HUES6 (cell line): ENCODE data around the gene TH.

ENCODE experiments used
- H3K27ac ChIP-seq: 2 replicates; pipeline ENCODE4 v1.7.0; 2013; ENCODE audit warnings: low read depth, mild to moderate bottlenecking, low read length, inconsistent platforms
- H3K27me3 ChIP-seq: 2 replicates; pipeline ENCODE4 v1.6.1; 2013; ENCODE audit warnings: low read length; ENCODE audit not compliant: control insufficient read depth, insufficient read depth
- H3K36me3 ChIP-seq: 2 replicates; pipeline ENCODE4 v1.6.1; 2013; ENCODE audit warnings: low read length; ENCODE audit not compliant: control insufficient read depth, insufficient read depth
- H3K4me1 ChIP-seq: 2 replicates; pipeline ENCODE4 v1.6.1; 2013; ENCODE audit warnings: low read length; ENCODE audit not compliant: control insufficient read depth, insufficient read depth
- H3K4me3 ChIP-seq: 2 replicates; pipeline ENCODE4 v1.5.1; 2013; ENCODE audit warnings: low read depth, low read length
- H3K9ac ChIP-seq: one replicate; pipeline ENCODE4 v1.6.1; 2013; ENCODE audit warnings: mild to moderate bottlenecking, low read length
- H3K9me3 ChIP-seq: 2 replicates; pipeline ENCODE4 v1.6.1; 2013; ENCODE audit warnings: low read depth, low read length; ENCODE audit not compliant: control insufficient read depth, insufficient read depth

The TH gene

GRCh38 chr11:2193099-2193887 lies 21.7 kb upstream of the TH start:
- no peaks in the 10 kb centered on the region for H3K36me3 ChIP-seq
- H3K27ac ChIP-seq: no peak overlapping the region
- H3K4me1 ChIP-seq: no peaks in the 10 kb centered on the region
- no peaks in the 10 kb centered on the region for H3K9me3 ChIP-seq
- no peak overlapping the region for H3K9ac ChIP-seq
- H3K27me3 ChIP-seq: peaks cover 15% of the 10 kb centered on the region
- no peak overlapping the region for H3K4me3 ChIP-seq

DNA sequence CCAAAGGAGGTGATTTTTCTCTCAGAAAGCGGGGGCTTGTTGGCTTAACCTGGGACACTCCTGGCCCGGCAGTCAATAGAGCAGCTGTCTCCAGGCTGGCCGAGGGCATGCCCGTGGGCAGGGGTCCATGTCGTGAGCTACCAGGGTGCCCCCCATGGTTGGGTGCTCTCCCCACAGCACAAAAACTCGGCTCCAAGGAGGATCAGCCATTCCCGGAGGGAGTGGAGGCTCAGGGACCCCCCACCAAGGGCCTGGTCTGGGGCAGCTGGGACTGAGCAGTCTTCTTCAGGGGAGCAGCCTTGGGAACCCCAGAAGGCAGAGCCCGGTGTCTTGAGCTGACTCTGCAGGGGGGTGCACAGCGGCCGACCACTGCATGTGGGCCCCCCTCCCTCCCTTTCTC lies 20.8 kb upstream of the TH start:
- no peaks in the 10 kb centered on the region for H3K9me3 ChIP-seq
- H3K27me3 ChIP-seq: peaks cover 15% of the 10 kb centered on the region
- no peaks in the 10 kb centered on the region for H3K4me1 ChIP-seq
- no peak overlapping the region for H3K27ac ChIP-seq
- H3K9ac ChIP-seq: no peak overlapping the region
- no peak overlapping the region for H3K4me3 ChIP-seq
- H3K36me3 ChIP-seq: no peaks in the 10 kb centered on the region

DNA sequence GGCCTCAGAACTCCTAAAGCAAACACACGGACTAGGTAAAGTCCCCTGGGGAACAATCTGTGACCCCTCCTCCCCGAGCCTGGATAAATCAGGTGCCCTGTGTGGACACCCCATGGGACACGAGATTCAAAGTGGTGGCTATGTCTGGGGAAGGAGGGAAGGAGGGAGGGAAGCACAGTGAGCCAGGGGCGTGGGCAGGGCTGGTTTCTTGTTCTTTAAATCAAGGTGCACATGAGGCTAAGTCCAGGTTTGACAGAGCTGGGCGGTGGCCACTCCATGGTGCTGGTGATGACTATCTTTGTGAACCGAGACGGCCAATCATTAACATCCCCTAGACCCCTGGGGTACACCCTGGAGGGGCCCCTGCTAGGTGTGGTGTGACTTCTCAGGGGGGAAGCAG lies 20.3 kb upstream of the TH start:
- H3K4me1 ChIP-seq: no peaks in the 10 kb centered on the region

GRCh38 chr11:2190657-2191471 lies 19.2 kb upstream of the TH start:
- no peak overlapping the region for H3K4me3 ChIP-seq
- no peak overlapping the region for H3K9ac ChIP-seq
- H3K27me3 ChIP-seq: peaks cover 2% of the 10 kb centered on the region; the same call in 1 of the 2 replicates
- H3K36me3 ChIP-seq: no peaks in the 10 kb centered on the region
- no peaks in the 10 kb centered on the region for H3K4me1 ChIP-seq
- H3K27ac ChIP-seq: no peak overlapping the region
- no peaks in the 10 kb centered on the region for H3K9me3 ChIP-seq

More for the DNA sequence above, 20.3 kb upstream of the TH start:
- no peak overlapping the region for H3K4me3 ChIP-seq
- no peaks in the 10 kb centered on the region for H3K36me3 ChIP-seq
- H3K9ac ChIP-seq: no peak overlapping the region
- peaks cover 12% of the 10 kb centered on the region for H3K27me3 ChIP-seq
- H3K27ac ChIP-seq: no peak overlapping the region
- no peaks in the 10 kb centered on the region for H3K9me3 ChIP-seq

DNA sequence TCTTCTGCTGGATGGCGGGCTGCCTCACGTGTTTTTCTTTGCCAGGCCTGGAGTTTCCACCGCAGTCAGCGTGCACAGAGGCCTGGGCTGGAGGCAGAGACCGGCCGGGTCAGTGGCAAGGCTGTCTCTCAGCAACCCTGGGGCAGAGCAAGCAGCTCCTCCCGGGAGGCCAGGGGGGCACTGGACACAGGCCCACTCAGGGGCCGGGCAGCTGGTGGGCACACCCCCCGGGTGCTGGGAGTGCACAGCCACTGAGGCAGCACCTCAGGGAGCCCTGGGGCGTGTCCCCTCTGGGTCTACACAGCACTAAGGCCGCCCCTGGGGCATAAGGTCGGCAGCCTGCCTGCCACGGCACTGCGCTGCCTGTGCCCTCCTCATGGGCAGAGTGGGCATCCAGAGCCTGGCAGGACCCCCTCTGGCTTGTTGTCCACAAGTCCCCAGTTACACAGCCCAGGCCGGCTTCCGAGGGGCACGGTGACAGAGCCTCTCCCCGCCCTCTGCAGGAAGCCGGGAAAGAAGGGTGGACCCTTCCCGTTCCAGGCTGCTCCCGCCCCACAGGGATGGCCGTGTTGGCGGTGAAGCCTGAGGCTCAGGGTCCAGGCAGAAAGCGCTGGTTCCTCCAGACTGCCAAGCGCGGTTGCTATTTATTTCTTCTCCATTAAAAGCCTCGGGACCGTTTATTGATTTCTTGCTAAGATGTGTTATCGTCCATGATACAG lies 18.5 kb upstream of the TH start:
- Histone ChIP-seq H3K27ac (no peak overlapping the region), H3K4me3 (no peak overlapping the region), H3K9me3 (no peaks in the 10 kb centered on the region), H3K27me3 (peaks cover 3% of the 10 kb centered on the region; the same call in 1 of the 2 replicates), H3K9ac (no peak overlapping the region), H3K4me1 (no peaks in the 10 kb centered on the region), H3K36me3 (no peaks in the 10 kb centered on the region)

DNA sequence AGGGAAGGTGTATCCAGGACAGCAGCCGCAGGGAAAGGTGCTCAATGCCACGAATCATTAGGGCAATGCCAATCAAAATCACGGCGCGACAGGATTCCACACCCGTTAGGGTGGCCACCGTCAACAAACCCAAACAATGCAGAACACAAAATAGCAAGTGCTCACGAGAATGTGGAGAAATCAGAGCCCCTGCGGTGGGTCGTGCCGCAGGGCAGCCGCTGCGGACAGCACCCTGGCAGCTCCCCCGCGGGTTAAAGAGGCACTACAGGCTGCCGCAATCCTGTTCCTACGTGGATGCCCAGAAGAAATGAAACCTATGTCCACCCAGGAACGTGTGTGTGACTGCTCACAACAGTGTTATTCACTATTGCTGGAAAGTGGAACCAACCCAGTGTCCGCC lies 17.1 kb upstream of the TH start:
- peaks cover 8% of the 10 kb centered on the region; the same call in 1 of the 2 replicates for H3K27me3 ChIP-seq
- H3K4me1 ChIP-seq: no peaks in the 10 kb centered on the region
- H3K36me3 ChIP-seq: no peaks in the 10 kb centered on the region
- H3K27ac ChIP-seq: no peak overlapping the region
- H3K9ac ChIP-seq: no peak overlapping the region
- no peaks in the 10 kb centered on the region for H3K9me3 ChIP-seq
- H3K4me3 ChIP-seq: no peak overlapping the region

DNA sequence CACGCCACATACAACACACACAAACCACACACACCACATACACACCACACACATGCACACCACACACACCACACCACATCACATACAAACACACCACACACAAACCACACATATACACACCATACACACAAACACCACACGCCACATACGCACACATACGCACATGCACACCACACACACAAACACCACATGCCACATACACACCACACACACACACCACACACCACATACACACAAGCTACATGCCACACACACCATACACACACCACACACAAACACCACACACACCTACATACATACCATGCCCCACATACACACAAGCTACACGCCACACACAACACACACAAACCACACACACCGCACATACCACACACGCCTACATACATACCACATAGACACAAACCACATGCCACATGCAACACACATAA lies 15.7 kb upstream of the TH start:
- Histone ChIP-seq H3K9me3 (no peaks in the 10 kb centered on the region), H3K4me1 (no peaks in the 10 kb centered on the region), H3K4me3 (no peak overlapping the region), H3K27ac (no peak overlapping the region), H3K36me3 (no peaks in the 10 kb centered on the region), H3K27me3 (peaks cover 8% of the 10 kb centered on the region; the same call in 1 of the 2 replicates), H3K9ac (no peak overlapping the region)

GRCh38 chr11:2186669-2187279 lies 15.2 kb upstream of the TH start:
- Histone ChIP-seq H3K27me3 (peaks cover 8% of the 10 kb centered on the region; the same call in 1 of the 2 replicates), H3K4me3 (no peak overlapping the region), H3K9me3 (no peaks in the 10 kb centered on the region), H3K36me3 (no peaks in the 10 kb centered on the region), H3K27ac (no peak overlapping the region), H3K9ac (no peak overlapping the region), H3K4me1 (no peaks in the 10 kb centered on the region)

DNA sequence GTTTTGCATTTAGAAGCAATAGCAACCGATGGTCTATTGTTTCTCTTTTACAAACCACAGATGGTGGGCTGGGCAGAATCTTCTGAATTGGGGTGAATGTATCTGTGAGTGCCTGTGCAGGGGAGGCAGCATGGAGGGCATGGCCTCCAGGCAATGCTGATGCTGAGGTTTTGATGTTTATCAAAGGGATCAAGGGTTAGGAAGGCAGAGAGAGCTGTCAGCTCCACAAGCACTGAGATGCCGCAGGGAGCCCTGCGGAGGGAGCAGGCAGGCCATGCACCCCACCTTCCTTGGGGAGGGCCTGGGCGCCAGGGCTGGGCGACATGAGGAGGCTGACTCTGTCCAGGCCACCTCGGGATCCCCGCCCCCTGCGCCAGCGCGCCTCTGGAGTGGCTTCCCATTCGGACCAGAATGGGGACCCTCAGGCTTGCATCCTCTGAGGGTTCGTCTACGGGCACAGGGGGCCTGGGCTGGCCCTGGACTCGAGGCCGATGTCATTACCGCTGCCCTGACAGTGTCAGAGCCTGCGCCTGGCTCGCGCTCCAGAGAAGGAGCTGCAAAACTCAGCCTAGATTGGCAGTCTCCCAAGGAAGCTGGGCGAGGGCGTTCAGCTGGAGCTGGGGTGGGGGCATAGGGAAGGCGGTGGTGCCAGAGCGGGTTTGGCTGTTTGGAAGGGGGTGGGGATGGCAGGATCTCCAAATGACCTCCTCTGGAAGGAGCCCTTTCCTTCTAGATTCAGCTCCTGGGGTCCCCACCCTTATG lies 13.9 kb upstream of the TH start:
- Histone ChIP-seq H3K36me3 (no peaks in the 10 kb centered on the region), H3K27me3 (peaks cover 8% of the 10 kb centered on the region; the same call in 1 of the 2 replicates), H3K27ac (no peak overlapping the region), H3K9me3 (no peaks in the 10 kb centered on the region), H3K4me3 (no peak overlapping the region), H3K9ac (no peak overlapping the region), H3K4me1 (no peaks in the 10 kb centered on the region)
